DMS153 (cell line): ENCODE measurements around the gene KCNN4.
"Not testable (repeated sequence)": the region's sequence is repeated elsewhere in the genome, so short reads cannot be mapped to it uniquely, and the experiment has no call there.

Source experiments
- DNase-seq: peaks from one replicate; lab custom pipeline; 2025; lab: John Stamatoyannopoulos, UW

Gene KCNN4

GRCh38 chr19:43774103-43774939, 6.5 kb downstream of the KCNN4 start:
- DNase-seq: no peak

- DNase-seq: no peak
Measured at GRCh38 chr19:43773725-43774102, 7.1 kb downstream of the KCNN4 start.

DNA sequence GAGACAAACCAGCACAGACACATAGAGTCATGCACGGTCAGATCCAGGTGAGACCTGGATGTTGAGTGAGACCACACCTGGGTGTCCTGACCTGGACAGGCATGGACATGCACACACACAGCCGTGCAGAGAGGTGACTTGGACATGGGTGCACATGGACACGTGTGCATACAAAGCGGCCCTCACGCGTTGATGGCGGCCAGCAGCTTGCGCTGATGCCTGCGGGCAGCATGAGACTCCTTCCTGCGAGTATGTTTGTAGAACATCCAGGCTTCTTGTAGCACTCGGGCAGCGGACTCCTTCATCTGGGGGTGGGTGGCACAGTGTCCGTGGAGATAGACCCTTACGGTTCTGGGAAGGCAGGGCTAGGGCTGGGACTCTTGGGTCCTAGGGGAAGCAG, 11.5 kb downstream of the KCNN4 start:
- no peak for DNase-seq

GRCh38 chr19:43768273-43769050, 12.3 kb downstream of the KCNN4 start:
- DNase-seq: no peak

- no peak for DNase-seq
Measured at GRCh38 chr19:43767818-43768217, 13.0 kb downstream of the KCNN4 start.

DNA sequence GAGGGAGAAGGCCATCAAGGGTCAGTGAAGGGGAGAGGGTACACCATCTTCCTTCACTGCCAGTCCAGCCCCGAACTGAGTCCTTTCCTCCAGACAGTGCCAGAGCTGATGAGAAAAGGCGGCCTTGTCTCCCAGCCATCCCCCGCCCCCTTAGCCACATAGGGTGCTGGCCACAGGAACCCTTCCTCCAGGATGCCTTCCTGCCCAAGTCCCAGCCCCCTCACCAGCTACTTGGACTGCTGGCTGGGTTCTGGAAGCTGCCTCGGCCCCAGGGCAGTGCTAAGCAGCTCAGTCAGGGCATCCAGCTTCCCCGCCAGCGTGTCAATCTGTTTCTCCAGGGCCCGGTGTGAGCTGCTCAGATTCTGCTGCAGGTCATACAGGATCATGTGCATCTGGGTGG, 13.5 kb downstream of the KCNN4 start:
- no peak for DNase-seq

DNA sequence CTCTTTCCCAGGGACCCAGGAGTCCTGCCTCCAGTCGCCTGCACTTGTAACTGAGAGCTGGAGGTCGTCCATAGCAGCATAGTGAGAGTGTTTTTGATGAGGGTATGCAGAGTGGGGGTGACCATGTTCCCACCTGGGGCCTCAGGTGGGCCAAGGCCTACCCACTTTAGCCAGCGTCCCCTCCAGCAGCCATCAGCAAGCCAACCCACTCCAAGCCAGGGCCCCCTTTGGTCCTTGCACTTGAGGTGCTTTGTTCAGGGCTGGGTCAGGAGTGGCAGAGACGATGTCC, 14.1 kb downstream of the KCNN4 start:
- no peak for DNase-seq

GRCh38 chr19:43765109-43765876, 15.5 kb downstream of the KCNN4 start:
- DNase-seq: no peak

- DNase-seq: not testable (repeated sequence)
Measured at GRCh38 chr19:43764684-43765083, 16.1 kb downstream of the KCNN4 start.

- no peak for DNase-seq
Measured at GRCh38 chr19:43763473-43763939, 17.3 kb downstream of the KCNN4 start.

DNA sequence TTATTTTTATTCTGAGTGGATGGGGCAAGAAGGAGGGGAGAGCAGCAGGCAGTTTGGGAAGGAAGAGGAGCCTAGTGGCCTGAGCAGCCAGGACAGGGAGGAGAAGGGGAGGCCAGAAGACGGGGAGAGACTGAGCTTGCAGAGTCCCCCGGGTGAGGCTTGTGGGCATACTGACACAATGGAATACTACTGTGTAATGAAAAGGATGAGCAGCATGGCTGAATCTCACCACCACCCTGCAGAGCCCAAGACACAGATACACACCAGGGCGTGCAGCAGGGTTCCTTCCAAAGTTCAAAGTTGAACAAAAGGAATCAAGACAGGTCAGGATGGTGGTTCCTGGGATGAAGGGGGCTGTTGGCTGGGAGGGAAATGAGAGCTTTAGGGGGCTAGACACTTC, 18.0 kb downstream of the KCNN4 start:
- DNase-seq: no peak

GRCh38 chr19:43760941-43761340, 19.8 kb downstream of the KCNN4 start:
- no peak for DNase-seq

DNA sequence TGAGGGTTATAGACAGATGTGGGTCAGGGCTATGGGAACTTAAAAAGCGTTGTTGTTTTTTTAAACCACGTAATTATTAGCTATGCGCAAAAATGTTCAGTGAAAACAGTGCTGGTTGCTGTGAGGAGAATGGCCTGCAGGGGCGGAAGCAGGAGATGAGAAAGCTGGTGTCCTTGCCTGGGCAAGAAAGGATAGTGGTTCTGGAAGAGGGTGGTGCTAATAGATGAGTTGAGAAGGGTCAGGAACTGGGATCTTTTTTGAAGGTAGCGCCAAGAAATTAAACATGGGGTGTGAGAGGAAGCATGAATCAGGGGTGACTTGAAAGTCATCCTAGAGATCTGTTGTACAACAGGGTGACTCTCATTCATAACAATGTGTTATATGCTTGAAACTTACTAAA, 21.3 kb downstream of the KCNN4 start:
- no peak for DNase-seq

GRCh38 chr19:43755256-43755801, 25.4 kb downstream of the KCNN4 start:
- peak; percentile 59 for DNase-seq

GRCh38 chr19:43754503-43755255, 26.1 kb downstream of the KCNN4 start, which contains the start of gene SMG9:
SMG9 (minus strand) TSS chr19:43754962; CDS start chr19:43750741, 4,221 bp downstream.
- DNase-seq: peak; percentile 96

GRCh38 chr19:43754253-43754502, 26.6 kb downstream of the KCNN4 start:
- no peak for DNase-seq

DNA sequence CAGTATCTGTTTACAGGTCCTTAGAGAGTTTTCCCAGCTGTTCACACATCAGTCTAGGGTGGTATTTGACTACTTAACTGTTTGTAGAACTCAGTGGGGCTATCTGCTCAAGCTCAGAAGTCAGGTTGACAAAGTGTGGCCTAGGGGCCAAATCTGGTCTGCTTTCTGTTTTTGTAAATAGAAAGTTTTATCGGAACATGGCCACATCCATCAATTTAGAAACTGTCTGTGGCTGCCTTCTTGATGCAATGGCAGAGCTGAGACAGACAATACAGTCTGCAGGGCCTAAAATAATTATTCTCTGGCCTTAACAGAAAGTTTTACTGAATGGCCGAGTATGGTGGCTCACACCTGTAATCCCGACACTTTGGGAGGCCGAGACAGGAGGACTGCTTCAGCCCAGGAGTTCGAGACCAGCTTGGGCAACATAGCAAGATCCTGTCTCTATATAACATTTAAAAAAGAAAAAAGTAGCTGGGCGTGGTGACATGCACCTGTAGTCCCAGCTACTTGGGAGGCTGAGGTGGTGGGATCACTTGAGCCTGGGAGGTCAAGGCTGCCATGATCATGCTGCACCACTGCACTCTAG, 28.4 kb downstream of the KCNN4 start:
- DNase-seq: no peak

DNA sequence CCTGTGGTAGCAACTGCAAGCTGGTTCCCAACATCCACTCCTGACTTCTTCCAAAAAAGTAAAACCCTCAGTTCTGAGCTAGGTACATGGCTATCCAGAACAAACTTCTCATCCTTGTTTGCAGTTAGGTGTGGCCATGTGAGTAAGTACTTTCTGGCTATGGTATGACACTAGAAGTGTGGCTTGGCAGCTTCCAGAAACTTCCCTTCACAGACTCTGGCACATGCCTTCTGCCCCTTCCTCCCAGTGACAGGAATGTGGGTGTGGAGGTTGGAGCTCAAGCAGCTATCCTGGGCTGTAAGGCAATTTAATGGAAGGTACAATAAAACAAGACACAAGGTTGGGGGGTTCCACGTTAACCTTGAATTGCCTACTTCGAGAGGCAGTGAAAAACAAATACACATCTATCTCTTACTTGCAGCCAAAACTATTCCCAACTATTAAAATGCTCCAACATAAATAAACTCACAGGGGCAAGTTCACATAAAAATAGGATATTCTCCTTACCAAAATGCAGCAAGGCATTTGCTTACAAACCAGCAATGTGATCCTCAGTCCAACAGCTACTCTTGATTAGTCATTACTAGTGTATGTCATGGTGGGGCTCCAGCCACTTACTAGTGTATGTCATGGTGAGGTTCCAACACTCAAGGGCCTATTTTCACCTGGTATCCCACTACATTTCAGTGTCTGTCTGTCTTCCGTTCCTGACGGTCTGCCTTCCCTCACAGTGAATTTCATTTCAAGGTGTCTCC, 29.1 kb downstream of the KCNN4 start:
- DNase-seq: no peak

DNA sequence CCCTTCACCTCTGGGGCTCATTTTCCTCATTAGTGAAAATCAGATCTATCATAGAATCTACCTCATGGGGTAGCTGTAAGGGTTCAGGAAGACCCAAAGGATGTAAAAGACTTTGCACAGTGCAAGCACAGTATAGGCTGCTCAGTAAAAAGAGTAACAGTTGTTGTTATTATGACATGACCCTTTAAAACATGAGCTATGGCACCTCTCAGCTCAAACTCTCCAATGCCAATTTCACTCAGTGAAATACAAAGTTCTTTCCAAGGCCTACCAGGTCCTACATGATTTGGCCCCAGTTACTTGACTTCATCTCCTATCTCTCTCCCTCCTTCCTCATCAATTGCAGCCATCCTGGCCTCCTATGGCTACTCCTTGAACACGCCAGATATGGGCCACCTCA, 30.9 kb downstream of the KCNN4 start:
- no peak for DNase-seq

DNA sequence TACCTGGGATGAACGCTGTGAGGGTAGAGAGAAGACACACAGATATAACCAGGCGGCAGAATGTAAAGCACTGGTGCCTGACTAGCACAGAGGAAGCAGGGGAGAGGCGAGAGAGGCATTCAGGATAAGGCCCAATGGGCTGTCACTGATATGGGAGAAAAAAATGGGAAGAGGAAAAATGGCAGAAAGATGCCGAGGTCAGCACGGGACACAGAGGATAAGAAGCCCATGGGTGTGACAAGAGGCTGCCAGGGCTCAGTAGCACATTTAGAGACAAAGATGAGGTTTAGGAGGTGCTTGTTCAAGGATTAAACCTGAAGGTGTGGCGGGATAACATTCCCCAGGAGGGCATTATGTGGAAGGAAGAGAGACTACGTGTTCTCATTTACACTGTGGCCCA, 31.6 kb downstream of the KCNN4 start:
- DNase-seq: no peak

- no peak for DNase-seq
Measured at GRCh38 chr19:43748685-43749084, 32.1 kb downstream of the KCNN4 start.
